D341Med (cell line): ENCODE measurements around the gene THSD4.
"Not testable (repeated sequence)": the region's sequence is repeated elsewhere in the genome, so short reads cannot be mapped to it uniquely, and the experiment has no call there.

Source experiments
- DNase-seq: peaks from one replicate; pipeline ENCODE4 v3.0.0; 2012; ENCODE audit warnings: low spot score

The THSD4 gene

DNA sequence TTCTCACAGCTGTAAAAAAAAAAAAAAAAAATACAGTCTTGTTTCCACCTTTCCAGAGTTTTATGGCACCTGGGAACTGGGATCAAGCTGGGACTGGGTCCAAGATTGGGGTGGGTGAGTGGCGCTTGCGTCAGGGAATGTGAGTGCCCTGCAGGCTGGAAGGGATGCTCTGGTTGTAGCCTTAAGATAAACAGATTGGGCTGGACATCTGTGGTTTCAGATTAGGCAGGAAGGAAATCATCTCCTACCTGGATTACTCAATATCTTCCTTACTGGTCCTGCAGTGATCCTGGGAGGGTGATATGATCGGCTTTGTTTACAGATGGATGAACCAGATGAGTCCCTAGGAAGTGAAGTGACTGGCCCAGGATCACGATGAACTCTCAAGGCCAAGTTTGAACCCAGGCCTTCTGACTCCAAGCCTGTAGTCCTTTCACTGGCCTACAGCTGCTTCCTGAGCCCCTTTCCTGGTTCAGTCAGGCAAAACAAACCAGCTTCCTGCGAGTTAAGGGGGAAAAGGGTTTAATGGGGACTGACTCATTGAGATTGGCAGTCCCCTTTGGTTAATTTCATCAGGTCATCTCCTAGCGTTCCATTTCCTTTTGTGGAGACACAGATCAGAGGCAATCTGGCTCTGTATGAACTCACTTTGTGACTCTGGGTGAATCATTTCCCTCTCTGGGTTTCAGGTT lies 179.8 kb downstream of the THSD4 start:
- no peak for DNase-seq

GRCh38 chr15:71295603-71296314 lies 180.5 kb downstream of the THSD4 start:
- no peak for DNase-seq

- DNase-seq = no peak
These were observed 181.0 kb downstream of the THSD4 start for GRCh38 chr15:71296315-71296679.

GRCh38 chr15:71301958-71302621 lies 186.8 kb downstream of the THSD4 start:
- no peak for DNase-seq

DNA sequence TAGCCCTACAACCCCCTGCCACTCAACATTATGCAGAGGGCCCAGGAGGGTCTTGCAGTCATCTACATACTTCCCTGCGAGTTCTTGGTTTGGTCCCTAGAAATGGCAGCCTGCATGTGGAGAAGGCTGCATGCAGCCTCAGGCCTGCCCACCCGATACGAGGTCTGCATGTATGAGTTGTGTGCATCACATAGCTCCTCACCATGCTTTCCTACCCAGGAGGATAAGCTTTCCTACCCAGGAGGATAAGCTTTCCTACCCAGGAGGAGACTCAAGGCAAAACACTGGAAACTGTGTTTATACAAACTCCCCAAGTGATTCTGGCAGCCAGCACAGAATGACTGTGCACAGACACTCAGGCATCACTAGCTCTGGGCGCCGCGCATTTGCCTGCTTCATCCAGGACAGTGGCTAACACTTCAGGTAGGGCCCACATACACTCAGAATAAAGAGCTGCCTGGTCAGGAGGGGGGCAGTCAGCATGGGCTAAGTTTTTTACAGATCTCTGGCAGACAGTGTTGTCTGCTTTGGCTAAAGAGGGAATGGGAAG lies 187.7 kb downstream of the THSD4 start:
- no peak for DNase-seq

DNA sequence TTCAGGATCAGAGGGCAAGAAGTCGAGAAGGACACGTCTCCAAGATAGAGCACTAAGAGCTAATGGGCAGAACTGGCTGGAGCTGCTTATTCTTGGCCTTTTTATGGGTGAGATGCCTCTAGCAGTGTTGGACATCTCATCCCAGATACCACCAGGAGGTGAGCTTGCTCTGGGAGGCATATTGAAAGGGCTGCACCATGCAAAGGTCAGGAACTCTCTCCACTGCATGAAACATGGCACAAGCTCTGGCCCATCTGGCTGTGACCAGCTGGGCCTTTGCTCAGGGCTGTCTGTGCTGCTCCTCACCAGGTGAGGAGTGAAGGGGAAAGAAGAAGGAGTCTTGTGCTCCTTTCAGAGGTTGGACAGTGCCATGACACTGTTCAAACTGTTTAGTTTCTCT lies 188.7 kb downstream of the THSD4 start:
- DNase-seq = no peak

GRCh38 chr15:71304681-71305080 lies 189.4 kb downstream of the THSD4 start:
- no peak for DNase-seq

GRCh38 chr15:71306538-71306937 lies 191.3 kb downstream of the THSD4 start:
- no peak for DNase-seq

- DNase-seq = no peak
These were observed 197.0 kb downstream of the THSD4 start for GRCh38 chr15:71312194-71312708.

DNA sequence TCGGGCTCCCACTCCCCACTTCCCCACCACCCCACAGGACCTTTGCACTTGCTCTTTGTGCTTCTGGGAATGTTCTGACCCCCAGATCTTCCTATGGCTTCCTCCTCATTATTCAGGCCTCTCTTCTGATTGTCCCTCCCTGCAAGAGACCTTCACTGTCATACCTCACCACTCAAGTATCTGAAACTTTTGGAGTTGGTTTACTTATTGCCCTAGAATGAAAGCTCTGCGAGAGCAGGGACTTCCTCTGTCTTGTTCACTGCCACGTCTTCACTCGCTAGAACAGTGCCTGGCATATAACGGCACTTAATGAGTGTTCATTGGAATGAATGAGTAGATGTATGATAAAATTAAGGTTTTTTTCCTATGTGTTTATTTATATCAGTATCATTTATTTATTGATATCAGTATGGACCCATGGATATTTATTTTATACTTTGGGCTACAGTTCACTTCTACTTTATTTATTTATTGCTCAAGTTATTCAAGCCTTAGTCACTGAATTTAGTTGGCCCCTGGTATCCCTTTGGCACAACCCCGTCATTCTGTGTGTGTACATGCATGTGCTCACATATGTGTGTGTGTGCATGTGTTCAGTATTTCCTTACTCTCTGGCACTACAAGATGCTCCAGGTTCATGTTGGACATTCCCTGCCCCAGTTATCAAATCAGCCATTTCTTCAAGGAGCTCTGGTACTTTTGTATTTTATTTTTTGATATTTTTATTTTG lies 197.6 kb downstream of the THSD4 start:
- no peak for DNase-seq

DNA sequence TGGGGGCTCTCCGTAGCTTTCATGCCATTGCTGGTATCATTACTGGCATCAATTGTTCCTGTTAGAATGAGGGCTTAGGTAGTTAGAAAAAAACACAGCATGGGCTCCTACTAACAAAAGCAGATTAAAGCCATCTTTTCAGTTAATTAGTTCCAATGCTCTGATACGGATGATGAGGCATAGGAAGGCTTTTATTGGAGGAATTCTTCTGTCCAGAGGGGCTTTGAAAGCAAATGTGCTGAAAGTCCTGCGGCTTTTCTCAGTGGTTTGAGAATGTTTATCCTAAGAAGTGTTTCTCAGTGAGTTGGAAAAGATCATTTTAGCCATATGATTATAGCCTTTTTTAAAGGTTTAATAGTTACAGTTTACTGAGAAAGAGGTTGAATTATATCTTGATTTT lies 198.5 kb downstream of the THSD4 start:
- DNase-seq = no peak

- DNase-seq = no peak
These were observed 199.8 kb downstream of the THSD4 start for GRCh38 chr15:71314956-71315537.

GRCh38 chr15:71316911-71317310 lies 201.6 kb downstream of the THSD4 start:
- no peak for DNase-seq

DNA sequence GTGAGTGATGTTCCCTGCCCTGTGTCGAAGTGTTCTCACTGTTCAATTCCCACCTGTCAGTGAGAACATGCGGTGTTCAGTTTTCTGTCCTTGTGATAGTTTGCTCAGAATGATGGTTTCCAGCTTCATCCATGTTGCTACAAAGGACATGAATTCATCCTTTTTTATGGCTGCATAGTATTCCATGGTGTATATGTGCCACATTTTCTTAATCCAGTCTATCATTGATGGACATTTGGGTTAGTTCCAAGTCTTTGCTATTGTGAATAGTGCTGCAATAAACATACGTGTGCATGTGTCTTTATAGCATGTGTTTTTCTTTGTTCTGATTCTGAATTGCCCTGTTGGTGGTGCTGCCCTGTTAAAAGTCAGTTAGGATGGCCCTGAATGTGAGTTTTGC lies 204.2 kb downstream of the THSD4 start:
- DNase-seq = not testable (repeated sequence)

GRCh38 chr15:71319935-71320334 lies 204.7 kb downstream of the THSD4 start:
- DNase-seq = no peak

GRCh38 chr15:71323082-71323481 lies 207.8 kb downstream of the THSD4 start:
- no peak for DNase-seq

DNA sequence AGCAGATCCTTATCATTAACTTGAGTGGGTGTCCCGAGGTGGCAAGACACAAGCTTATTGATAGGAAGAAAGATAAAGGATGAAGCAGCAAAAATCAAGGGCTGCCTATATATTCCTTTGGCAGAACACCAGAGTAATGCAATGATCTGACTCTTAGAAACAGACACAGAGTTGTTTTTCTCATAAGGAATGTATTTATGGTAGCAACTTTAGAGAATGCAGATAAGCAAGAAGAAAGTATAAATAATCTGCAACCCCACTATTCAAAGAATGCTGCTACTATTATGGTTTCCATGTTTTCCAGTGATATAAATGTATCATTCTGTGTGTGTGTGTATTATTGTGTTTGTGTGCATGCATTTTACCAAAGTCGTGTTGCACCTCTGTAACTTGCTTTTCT lies 208.3 kb downstream of the THSD4 start:
- DNase-seq = no peak

DNA sequence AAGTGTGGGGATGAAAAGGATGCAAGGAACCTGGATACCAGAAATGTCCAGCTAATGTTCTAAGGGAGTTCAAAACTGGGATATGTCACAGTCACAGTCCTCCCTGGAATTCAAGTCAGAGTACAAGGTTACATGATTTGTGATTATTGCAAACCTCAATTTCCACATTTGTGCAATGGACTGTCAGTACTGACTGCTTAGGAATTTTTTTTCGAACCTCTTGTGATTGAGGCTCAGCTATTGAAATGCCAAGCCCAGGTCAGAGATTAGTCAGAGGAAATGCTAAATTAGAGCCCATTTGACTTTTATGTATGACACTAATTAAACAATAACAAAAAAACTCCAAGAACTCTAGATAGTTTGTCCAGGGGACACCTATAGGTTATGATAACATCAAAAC lies 210.2 kb downstream of the THSD4 start:
- no peak for DNase-seq

- DNase-seq = no peak
These were observed 213.2 kb downstream of the THSD4 start for GRCh38 chr15:71328453-71328852.

GRCh38 chr15:71329041-71329440 lies 213.8 kb downstream of the THSD4 start:
- no peak for DNase-seq

DNA sequence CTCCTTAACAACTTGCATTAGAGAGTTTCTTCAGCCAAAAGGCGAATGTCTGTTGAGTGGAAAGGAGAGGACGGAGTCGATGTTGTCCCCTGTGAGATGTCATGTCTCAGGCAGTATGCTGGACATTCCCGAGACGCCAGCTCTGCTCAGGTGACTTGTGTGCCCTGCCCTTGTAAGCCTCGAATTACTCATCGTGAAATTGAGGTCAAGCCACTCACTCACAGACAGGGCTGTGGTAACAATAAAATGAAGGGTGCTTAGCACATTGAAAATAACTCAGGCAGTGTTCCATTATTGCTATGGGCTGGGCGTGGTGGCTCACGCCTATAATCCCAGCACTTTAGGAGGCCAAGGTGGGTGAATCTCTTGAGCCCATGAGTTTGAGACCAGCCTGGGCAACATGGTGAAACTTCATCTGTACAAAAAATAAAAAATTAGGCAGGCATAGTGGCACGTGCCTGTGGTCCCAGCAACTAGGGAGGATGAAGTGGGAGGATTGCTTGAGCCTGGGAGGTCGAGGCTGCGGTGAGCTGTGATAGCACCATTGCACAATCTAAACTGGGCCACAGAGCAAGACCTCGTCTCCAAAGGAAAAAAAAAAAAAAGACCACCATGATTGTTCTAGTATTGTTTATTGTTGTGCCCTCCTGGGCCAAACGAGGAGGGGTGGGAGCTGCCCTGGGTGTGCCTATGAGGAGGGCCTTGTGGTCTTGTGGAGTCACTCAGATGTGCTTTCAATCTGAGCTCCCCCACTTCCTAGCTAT lies 214.4 kb downstream of the THSD4 start:
- DNase-seq = no peak
